ENCODE results near the gene RAB7A.

Gene RAB7A

GRCh38 chr3:128780101-128780837 lies 54.3 kb downstream of the RAB7A start:
- no peak for DNase-seq (ENCODE audit: low read depth)
- TF ChIP-seq CTCF (IDR thresholded peaks at IDR 0.05; ENCODE audit: insufficient read depth, low read depth, low read length, missing control alignments), result no peak
- H3K4me3 ChIP-seq (ENCODE audit: low read depth, low read length), result no peak overlapping the region

- DNase-seq (ENCODE audit: low read depth), result no peak
- H3K4me3 ChIP-seq (ENCODE audit: low read depth, low read length), result no peak overlapping the region
- TF ChIP-seq CTCF (IDR thresholded peaks at IDR 0.05; ENCODE audit: insufficient read depth, low read depth, low read length, missing control alignments), result no peak
Observed at GRCh38 chr3:128781164-128781563, 55.2 kb downstream of the RAB7A start.

GRCh38 chr3:128782282-128783146 lies 56.5 kb downstream of the RAB7A start:
- no peak for DNase-seq (ENCODE audit: low read depth)
- H3K4me3 ChIP-seq (ENCODE audit: low read depth, low read length), result no peak overlapping the region
- TF ChIP-seq CTCF (IDR thresholded peaks at IDR 0.05; ENCODE audit: insufficient read depth, low read depth, low read length, missing control alignments), result no peak

- TF ChIP-seq CTCF (IDR thresholded peaks at IDR 0.05; ENCODE audit: insufficient read depth, low read depth, low read length, missing control alignments), result no peak
- no peak for DNase-seq (ENCODE audit: low read depth)
- H3K4me3 ChIP-seq (ENCODE audit: low read depth, low read length), result no peak overlapping the region
Observed at GRCh38 chr3:128783774-128784173, 57.8 kb downstream of the RAB7A start.

- peak; percentile 25 for DNase-seq (ENCODE audit: low read depth)
- no peak overlapping the region for H3K4me3 ChIP-seq (ENCODE audit: low read depth, low read length)
- TF ChIP-seq CTCF (IDR thresholded peaks at IDR 0.05; ENCODE audit: insufficient read depth, low read depth, low read length, missing control alignments), result peak; percentile 46
Observed at GRCh38 chr3:128784232-128784631, 58.2 kb downstream of the RAB7A start.

- DNase-seq (ENCODE audit: low read depth), result no peak
- no peak overlapping the region for H3K4me3 ChIP-seq (ENCODE audit: low read depth, low read length)
- TF ChIP-seq CTCF (IDR thresholded peaks at IDR 0.05; ENCODE audit: insufficient read depth, low read depth, low read length, missing control alignments), result no peak
Observed at GRCh38 chr3:128784843-128785242, 58.9 kb downstream of the RAB7A start.
